NCI-H2107 (cell line): Measurements from ENCODE around the gene ZFP91.

Source experiments
- DNase-seq: peaks from one replicate; lab custom pipeline; 2025; lab: John Stamatoyannopoulos, UW

Gene ZFP91

DNA sequence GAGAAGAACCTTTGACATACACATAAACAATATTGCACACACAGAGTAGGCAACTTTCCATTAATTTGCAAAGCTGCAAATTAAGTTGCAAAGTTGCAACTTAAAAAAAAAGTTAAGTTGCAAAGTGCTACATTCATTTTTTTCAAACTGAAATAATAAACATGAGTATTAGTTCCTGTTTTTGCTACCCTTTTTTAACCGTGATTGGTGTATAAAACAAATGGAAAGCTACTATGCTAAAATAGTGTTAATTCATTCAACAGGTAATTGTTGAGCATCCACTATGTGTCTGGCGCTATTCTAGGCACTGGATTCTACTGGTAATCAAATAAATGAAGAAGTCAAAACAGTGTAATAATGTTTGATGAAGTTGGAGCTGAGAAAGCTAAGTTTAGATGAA, 8.1 kb downstream of the ZFP91 start:
- no peak for DNase-seq

DNA sequence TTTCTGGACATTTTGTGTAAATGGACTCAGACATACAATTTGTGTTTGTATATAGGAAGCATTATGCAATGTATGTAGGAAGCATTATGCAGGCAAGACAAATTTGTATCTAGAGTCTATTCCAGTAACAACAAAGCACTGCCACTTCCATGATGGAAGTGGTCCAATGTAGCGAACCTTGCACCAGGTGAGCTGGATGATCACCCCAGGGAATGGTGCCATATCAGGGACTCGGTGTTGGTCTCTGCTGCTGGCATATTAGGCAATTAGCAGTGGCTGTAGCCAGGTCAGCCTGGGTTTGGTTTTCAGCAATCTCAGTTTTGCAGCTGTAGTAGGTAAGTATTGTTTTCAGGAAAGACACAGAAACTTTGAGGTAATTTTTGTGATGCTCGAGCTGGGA, 12.8 kb downstream of the ZFP91 start:
- DNase-seq, result no peak

DNA sequence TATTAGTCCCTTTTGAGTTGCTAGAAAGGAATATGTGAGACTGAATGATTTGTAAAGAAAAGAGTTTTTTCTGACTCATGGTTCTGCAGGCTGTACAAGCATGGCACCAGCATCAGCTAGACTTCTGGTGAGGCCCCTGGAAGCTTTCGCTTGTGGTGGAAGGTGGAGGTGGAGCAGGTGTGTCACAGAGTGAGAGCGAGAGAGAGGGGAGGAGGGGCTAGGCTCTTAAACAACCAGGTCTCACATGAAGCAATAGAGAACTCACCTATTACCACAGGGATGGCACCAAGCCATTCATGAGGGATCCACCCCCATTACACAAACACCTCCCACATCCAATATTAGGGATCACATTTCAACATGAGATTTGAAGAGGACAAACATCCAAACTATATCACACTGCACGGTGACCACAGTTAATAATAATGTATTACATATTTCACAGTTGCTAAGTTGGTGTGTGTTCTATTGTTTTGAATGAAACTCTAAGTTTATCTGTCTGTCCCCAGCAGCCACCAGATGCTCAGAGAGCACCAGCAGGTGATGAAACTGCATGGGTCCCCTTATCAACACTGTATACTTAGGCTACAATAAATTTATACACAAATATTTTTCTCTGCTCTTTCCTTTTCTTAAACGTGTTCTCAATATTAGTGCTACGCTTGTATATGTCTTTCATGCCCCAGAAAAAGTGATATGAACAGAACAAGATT, 14.1 kb downstream of the ZFP91 start:
- DNase-seq, result no peak

DNA sequence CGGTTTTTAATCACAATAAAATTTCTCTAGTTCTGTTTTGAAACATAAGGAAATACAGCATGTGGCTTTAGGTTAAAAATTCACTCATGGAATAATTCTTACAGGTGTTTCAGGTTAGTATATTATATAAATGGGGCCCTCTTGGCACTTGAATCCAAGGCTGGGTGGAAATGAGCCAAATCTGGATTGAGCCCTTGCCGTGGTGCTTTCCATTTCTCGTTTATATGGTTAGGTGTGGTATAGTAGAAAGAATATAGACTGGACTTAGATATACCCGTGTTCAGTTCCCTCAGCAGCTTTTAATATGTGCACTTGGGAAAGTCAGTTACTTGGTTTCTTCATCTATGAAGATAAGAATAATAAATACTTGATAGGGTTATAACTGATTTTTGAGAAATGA, 16.0 kb downstream of the ZFP91 start:
- DNase-seq, result no peak

DNA sequence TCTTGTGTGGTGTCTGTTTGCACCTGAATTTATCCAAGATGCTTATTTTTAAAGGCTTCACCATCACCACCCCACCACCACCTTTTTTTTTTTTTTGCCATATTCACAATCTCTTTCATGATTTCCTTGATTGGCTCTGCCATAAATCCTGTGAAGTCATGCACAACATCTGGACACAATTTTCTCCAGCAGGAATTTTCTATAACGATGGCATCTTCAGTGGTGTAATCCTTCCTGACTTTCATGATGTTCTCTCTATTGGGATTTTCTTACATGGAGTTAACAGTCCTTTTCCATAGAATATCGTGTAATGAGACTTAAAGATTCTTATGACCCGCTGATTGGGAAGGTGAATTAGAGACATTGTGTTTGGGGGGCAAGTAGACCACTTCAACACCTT, 17.8 kb downstream of the ZFP91 start:
- no peak for DNase-seq

DNA sequence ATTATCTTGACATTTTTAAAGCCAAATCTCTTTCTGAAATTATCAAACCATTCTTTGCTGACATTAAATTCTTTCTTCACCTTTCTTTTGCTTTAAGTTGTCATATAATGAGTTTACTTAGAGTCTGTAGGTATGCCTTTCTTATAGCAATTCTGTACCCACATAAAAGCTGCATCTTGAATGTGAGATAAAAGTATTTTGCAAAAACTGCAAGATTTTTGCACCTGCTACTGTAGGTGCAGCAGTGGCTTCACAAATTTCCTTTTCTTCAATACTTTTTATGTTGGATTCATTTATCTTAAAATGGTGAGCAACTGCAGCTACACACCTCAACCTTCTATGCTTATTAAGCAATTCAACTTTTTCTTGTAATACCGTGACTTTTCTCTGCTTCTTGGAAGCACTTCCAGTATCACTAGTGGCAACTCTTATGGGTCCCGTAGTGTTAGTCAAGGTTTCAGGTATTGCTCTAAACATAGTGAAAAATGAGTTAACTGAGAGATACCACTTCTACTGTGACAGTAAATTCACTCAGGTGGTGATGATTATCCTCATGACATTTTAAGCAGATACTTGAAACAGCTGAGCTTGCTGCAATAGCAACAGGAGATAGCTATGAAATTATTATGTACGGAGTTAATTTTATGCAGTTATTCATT, 18.8 kb downstream of the ZFP91 start:
- no peak for DNase-seq

DNA sequence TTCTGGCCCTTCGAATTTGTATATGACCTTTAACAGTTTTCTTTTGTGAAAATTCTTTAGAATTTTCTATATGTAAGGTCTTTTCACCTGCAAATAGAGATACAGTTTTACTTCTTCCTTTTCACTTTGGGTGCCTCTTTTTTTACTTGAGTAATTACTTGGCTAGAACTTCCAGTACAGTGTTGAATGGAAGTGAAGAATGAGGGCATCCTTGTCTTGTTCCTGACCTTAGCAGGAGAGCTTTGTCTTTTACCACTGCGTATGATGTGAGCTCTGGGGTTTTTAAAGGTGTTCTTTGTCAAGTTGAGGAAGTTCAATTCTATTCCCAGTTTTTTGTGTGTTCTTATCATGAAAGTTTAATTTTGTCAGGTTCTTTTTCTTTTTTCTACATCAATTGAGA, 21.6 kb downstream of the ZFP91 start:
- DNase-seq, result no peak

DNA sequence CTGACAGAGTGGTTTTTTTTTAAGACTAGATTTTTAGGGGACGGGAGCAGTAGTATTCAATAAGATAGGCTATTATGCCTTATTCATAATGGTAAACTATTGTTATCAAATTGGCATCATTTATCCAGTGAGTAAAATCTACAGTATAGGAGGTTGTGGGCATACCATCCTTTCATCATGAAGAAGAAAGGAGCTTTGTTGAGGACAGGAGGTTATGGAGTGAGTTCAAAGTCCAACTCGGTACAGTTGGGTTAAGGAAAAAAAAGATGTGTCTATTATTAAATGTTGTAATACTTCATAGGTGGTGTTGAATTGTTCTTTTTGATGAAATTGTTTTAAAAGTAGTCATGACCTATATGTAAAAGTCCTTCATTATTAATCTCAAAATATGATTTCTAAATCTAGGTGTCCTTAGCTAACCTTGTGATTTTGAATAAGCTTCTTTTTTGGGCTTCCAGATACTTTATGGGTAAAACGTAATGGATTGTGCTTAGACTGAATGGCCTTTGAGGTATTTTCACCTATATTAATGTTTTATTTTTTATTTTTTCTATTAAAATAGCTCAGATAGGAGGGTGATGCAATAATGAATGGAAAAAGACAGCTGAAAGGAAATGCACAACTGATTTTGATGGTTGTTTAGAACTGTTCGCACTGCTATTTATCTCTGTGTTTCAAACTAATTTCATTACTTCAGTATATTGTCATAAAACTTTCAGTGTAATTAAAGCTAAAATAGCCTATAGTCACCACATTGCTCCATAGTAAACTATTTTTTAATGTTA, 28.3 kb downstream of the ZFP91 start:
- no peak for DNase-seq

DNA sequence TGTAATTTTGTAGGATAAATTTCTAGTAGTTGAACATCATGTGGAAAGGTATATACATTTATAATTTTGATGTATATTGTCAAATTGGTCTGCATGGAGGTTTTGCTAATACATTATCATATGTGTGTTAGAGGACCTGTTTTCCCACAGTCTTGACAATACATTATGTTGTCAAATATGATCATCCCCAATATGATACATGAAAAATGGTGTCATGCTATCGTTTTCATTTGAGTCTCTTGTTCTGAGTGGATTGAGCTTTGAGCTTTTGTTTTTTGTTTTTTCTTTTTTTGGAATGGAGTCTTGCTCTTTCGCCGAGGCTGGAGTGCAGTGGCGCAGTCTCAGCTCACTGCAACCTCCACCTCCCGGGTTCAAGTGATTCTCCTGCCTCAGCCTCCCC, 29.5 kb downstream of the ZFP91 start:
- no peak for DNase-seq

DNA sequence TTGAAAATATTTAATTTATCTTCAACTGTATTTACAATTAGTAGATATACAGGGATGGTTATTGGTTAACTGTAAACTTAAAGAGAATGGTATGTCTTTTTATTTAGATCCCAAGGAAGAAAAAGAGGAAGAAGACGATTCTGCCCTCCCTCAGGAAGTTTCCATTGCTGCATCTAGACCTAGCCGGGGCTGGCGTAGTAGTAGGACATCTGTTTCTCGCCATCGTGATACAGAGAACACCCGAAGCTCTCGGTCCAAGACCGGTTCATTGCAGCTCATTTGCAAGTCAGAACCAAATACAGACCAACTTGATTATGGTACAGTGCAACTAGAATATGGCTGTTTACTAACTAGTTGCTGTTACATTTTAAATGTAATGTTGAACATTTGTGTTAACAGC, 30.9 kb downstream of the ZFP91 start:
- DNase-seq, result no peak

DNA sequence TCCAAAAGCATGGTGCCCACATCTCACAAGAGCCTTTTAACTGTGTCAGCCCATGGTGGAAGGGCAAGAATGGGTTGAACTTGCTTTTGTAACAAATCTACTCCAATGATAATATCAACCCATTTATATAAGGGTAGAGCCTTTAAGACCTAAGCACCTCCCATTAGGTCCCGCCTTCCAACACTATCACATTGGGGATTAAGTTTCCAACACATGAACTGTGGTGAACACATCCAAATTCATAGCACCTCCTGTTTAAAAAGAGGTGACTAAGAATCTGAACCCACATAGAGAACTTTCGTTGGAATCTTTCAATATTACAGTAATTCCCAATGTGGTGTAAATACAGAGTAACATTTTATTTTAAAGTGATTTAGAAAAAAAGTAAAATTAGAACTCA, 34.4 kb downstream of the ZFP91 start:
- no peak for DNase-seq

DNA sequence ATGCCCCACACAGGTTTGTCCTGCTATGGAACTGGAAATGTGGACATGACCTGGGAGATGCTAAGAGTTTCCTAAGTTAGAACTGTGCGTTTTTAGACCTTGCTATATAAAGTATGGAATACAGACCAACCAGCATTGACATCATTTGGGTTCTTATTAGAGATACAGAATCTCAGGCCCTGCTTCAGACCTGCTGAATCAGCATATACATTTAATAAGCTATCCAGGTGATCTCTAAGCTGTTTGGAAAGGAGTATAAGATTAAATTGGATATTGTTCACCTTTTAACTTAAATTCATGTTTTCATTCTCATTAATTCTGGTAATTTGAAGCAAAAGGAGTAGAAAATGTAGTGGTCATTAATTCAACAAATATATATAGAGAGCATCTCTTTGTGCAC, 36.7 kb downstream of the ZFP91 start:
- DNase-seq, result no peak

DNA sequence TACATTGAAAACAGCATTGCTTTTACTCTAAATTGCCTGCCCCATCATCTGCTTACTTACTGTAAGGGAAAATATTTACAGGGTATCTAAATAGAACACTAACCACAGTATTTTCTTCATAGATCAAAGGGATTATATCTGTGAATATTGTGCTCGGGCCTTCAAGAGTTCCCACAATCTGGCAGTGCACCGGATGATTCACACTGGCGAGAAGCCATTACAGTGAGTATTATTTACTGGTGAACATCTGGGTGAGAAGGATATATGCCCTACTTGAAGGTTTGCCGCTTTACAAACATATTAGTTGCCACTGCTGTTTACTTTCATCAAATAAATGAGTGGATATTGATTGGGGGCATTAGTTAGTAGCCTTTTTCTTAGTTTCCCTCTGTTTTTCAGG, 37.7 kb downstream of the ZFP91 start:
- no peak for DNase-seq

DNA sequence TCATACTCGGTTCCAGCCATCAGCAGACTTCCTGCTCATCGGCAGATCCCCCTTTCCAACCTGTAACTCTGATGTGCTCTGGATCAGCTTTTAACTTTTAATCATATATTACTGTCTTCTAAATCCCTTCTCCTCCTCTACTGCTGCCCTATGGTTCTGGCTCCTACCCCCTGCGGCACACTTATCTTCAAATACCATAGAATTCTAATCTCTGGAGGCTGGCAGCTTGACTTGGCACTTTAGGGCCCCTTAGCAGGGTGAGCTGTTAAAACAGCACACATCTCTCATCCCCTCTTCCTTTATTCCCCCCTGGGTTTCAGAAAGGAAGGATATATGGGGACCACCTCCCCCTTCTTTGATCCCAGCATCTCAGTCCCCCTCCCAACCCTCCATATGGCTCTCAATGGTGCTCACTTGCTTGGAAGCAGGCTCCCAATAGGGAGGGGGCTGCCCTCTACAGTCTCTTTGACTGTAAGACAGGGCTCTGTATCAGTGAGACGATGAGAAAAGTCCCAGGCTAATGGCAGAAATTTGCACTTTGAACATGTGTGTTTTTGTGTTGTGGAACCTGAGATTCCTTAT, 39.2 kb downstream of the ZFP91 start:
- DNase-seq, result no peak

DNA sequence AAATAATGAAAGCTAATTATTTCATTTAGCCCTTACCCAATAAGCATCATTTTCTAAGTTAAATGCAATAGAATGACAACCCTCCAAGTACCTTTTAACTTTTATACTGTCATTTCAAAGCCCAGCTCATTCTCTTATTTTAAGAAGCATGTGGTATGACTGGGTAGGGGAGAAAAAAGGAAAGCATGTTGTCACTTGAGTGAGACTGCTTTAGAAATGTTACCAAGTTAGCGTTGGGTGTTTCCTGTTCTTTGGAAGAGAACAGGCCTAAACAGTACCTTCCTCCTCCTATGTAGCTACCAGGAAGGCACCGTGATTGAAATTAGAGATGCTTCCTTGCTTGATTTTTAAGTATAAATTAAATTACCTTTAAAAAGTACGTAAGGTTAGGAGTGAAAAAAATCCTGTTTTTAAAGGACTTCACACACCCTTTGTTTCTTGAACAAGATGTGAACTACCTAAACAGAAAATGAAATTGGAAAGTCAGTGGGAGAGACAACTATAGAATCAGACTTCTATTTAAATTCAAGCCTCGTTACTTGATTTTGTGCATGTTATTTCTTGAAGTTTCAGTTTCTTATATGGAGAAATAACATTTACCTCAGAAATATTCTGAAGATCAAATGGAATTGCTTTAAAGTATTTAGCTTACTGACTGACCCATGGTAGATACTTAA, 42.9 kb downstream of the ZFP91 start:
- no peak for DNase-seq

DNA sequence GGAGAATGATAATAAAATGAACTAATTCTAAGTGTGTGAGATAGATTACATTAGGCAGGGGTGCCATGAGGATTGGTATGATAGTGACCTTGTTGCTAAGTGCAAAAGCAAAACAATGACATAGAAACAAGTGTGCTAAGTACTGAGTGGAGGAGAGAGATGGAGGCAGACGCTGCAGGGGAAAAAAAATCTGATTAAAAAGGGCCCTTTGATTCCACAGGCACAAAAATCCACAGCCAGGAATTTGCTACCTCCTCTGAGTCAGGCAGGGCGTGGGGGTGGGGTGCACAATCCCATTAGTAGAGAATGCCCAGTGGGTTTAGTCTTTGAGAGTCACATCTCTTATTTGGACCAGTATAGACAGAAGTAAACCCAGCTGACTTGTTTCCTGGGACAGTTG, 43.5 kb downstream of the ZFP91 start, which contains the start of gene CNTF:
TSS of gene CNTF (plus strand) at position 322 of the 400 bp plus-strand sequence. CDS start 88 bp downstream, outside the sequence.
- DNase-seq, result no peak

DNA sequence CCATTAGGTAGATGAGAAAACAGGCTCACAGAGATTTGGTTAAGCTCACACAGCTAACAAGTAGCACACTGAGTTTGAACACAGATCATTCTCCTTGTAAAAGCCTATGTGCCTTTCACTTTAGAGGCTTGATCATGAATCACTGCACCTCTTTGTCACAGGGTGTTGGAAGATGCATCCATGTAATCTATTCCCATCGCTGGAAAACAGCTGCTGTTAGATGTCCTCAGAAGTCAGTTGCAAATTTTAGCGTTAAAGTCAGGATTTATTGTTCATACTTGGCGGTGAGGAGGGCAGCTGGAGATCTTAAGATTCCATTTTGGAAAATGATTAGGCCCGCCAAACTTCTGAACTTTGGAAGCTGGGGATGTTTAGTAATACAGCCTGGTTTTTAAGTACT, 46.2 kb downstream of the ZFP91 start:
- DNase-seq, result no peak

DNA sequence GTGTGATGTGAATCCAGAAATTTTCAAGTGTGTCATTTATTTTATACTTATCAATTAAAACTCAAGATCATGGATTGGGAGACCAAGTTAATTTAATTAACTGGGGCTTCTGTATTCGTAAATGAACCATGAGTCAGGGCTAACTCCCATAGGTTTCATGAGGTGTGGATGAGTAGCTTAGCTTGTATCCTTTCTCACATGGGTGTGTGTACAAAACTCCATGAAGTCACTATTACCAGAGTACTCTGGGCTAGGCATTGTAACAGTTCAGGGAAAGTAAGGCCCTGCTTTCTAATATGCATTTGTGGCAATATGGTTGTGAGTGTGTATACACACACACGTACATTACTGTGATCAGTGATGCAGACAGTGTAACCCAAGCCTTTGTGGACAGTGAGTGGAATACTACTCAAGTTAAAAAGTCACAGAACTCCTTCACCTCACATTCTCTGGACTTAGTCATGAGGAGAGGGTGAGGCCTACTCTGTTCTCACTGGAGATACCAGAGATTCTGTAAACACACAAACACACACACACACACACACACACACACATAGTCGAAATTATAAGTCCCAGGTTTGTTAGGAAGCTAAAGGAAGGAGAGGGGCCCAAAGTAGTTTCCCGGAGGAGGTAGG, 47.1 kb downstream of the ZFP91 start:
- DNase-seq, result no peak

DNA sequence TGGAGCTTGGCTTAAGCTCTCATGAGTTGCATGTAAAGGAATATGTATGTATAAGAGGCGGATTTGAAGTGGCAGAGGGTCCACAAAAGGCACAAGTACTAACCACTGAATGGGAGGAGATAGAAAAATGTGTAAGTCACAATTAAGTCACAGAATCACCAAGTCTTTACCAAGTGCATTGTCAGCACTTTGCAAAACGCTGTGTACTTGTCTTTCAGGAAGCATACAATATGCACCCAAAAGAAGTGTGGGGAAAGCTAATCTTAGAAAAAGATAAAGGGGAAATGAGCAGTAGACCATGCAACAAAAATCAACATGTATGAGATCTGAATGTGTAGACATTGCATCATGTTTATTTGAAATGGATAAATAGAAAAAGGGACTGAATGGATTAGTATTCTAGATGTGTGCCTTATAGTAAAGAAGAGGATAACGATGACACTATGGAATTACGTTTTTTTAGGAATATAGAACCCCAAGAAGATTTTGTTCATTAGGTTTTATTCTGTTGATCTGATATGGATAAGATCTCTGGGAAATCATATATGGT, 48.1 kb downstream of the ZFP91 start:
- DNase-seq, result no peak

DNA sequence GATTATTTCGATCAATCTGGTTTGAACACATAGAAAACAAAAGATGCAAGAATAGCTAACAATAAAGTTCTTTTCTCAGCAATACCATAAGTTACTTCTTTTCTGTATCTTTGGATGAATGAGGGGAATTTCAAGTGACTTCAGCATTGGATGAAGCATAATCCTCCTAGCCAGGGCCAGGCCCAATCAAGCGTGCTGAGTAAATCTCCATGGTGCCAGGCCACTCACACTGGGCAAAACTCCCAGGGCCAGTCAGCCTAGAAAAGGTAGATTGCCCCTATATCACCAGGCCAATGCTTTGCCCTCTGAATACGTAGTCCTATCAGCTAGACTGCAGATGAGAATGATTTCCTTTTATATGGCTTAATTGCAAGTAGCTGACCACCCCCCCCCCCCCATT, 49.6 kb downstream of the ZFP91 start:
- DNase-seq, result no peak

DNA sequence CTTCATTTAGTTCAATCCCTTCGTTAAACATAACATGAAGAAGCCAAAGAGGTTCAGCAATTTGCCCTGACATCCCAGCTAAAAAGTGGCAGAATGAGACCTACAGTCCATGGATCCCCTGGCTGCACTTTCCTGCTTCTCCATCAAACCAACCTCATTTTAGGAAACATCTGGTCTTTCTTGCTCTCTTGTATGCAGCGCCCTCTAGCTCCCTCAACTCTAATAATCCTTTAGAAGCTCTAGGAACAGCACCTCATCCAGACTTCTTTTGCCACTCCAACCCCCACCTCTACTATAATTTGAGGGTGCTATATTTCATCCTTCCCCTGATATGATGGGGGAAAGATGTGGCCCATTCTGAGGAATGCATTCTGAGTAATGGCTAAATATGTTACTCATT, 51.0 kb downstream of the ZFP91 start:
- DNase-seq, result no peak
